ENCODE results near the gene FMNL1. TPM values are rescaled to one million over a fixed set of nuclear protein-coding genes. Genes with fewer than 3 reads are reported as not detected.

The FMNL1 gene
- polyA plus RNA-seq, 1 donor (not counting 4 experiments of a cell fraction or from before 2014, with no cell fraction given), result 0.46 TPM

- no peaks in the 10 kb centered on the region for H3K27me3 ChIP-seq (ENCODE audit: control insufficient read depth, extremely low read depth, insufficient read depth, low read length)
- dilution Hi-C loops (cut with MboI; ENCODE audit: extremely low pct_ligation_motif_present, low sequenced_read_pairs), result no loop called here
- H3K4me1 ChIP-seq (ENCODE audit: control insufficient read depth, extremely low read depth, insufficient read depth, low read length), result peaks cover 13% of the 10 kb centered on the region
- FAIRE-seq (no peak), DNase-seq (ENCODE audit: low read depth, low spot score) (no peak)
- no peak overlapping the region for H2AFZ ChIP-seq (ENCODE audit: control insufficient read depth, low read length)
- no peaks in the 10 kb centered on the region for H3K9me1 ChIP-seq (ENCODE audit: control insufficient read depth, extremely low read depth, insufficient read depth, low read length)
- H3K9ac ChIP-seq (ENCODE audit: control insufficient read depth, extremely low read depth, insufficient read depth, low read length), result no peak overlapping the region
- no peaks in the 10 kb centered on the region for H3K79me2 ChIP-seq (ENCODE audit: control insufficient read depth, insufficient read depth, low read length)
- no peak overlapping the region for H3K4me3 ChIP-seq (ENCODE audit: control insufficient read depth in 2 of 3, extremely low read depth in 1 of 3, insufficient read depth in 2 of 3, low read depth in 1 of 3, low read length in 3 of 3)
- H3K4me2 ChIP-seq (ENCODE audit: control insufficient read depth, extremely low read depth, insufficient read depth, low read depth, low read length), result no peak overlapping the region
- H3K36me3 ChIP-seq (ENCODE audit: control insufficient read depth in 2 of 2, extremely low read depth in 1 of 2, insufficient read depth in 2 of 2, low read length in 2 of 2), result no peaks in the 10 kb centered on the region
- no peak overlapping the region for H3K27ac ChIP-seq (ENCODE audit: control insufficient read depth, insufficient read depth, low read length)
- no peak for TF ChIP-seq EZH2 (IDR thresholded peaks at IDR 0.05; ENCODE audit: low read length)
- no peak for TF ChIP-seq CTCF (optimal IDR thresholded peaks at IDR 0.05 in 1 of 3, IDR thresholded peaks at IDR 0.05 in 1 of 3, conservative IDR thresholded peaks at IDR 0.05 in 1 of 3; ENCODE audit: extremely low read depth in 1 of 3, insufficient read depth in 2 of 3, low read length in 3 of 3)
- H3K9me3 ChIP-seq (ENCODE audit: control insufficient read depth, low read depth, low read length), result no peaks in the 10 kb centered on the region
- no peaks in the 10 kb centered on the region for H4K20me1 ChIP-seq (ENCODE audit: control insufficient read depth, extremely low read depth, insufficient read depth, low read length)
Observed at GRCh38 chr17:45197108-45197507, 24.6 kb upstream of the FMNL1 start.

GRCh38 chr17:45197555-45198334 lies 23.9 kb upstream of the FMNL1 start:
- Histone ChIP-seq H3K36me3 (ENCODE audit: control insufficient read depth in 2 of 2, extremely low read depth in 1 of 2, insufficient read depth in 2 of 2, low read length in 2 of 2) (no peaks in the 10 kb centered on the region), H3K79me2 (ENCODE audit: control insufficient read depth, insufficient read depth, low read length) (no peaks in the 10 kb centered on the region), H3K9me1 (ENCODE audit: control insufficient read depth, extremely low read depth, insufficient read depth, low read length) (no peaks in the 10 kb centered on the region), H2AFZ (ENCODE audit: control insufficient read depth, low read length) (peak overlapping the region; percentile 93), H3K9ac (ENCODE audit: control insufficient read depth, extremely low read depth, insufficient read depth, low read length) (peak overlapping the region; percentile 58), H4K20me1 (ENCODE audit: control insufficient read depth, extremely low read depth, insufficient read depth, low read length) (no peaks in the 10 kb centered on the region), H3K4me1 (ENCODE audit: control insufficient read depth, extremely low read depth, insufficient read depth, low read length) (peaks cover 13% of the 10 kb centered on the region), H3K9me3 (ENCODE audit: control insufficient read depth, low read depth, low read length) (no peaks in the 10 kb centered on the region), H3K4me3 (ENCODE audit: control insufficient read depth in 2 of 3, extremely low read depth in 1 of 3, insufficient read depth in 2 of 3, low read depth in 1 of 3, low read length in 3 of 3) (no peak overlapping the region), H3K27me3 (ENCODE audit: control insufficient read depth, extremely low read depth, insufficient read depth, low read length) (no peaks in the 10 kb centered on the region), H3K4me2 (ENCODE audit: control insufficient read depth, extremely low read depth, insufficient read depth, low read depth, low read length) (peak overlapping the region; percentile 46), H3K27ac (ENCODE audit: control insufficient read depth, insufficient read depth, low read length) (peak overlapping the region; percentile 26)
- dilution Hi-C loops (cut with MboI; ENCODE audit: extremely low pct_ligation_motif_present, low sequenced_read_pairs), result no loop called here
- peak; percentile 46 for FAIRE-seq
- peak; percentile 56 for DNase-seq (ENCODE audit: low read depth, low spot score)
- peak; percentile 97 to 100 (median 98) for TF ChIP-seq CTCF (optimal IDR thresholded peaks at IDR 0.05 in 1 of 3, IDR thresholded peaks at IDR 0.05 in 1 of 3, conservative IDR thresholded peaks at IDR 0.05 in 1 of 3; ENCODE audit: extremely low read depth in 1 of 3, insufficient read depth in 2 of 3, low read length in 3 of 3)
- TF ChIP-seq EZH2 (IDR thresholded peaks at IDR 0.05; ENCODE audit: low read length), result no peak
